NCI-H1105 treated with DMSO at 0.1 percent for 48 hours (cell line): ENCODE data around the gene DDN.

Source experiments
- DNase-seq: peaks from one replicate; lab custom pipeline; 2025; lab: John Stamatoyannopoulos, UW

DDN gene

DNA sequence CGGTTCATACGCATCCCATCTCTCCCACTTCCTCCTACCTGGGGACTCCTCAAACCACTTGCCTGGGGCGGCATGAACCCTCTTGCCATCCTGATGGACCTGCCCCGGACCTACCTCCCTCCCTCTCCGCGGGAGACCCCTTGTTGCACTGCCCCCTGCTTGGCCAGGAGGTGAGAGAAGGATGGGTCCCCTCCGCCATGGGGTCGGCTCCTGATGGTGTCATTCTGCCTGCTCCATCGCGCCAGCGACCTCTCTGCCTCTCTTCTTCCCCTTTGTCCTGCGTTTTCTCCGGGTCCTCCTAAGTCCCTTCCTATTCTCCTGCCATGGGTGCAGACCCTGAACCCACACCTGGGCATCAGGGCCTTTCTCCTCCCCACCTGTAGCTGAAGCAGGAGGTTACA, 17.4 kb downstream of the DDN start:
- no peak for DNase-seq

DNA sequence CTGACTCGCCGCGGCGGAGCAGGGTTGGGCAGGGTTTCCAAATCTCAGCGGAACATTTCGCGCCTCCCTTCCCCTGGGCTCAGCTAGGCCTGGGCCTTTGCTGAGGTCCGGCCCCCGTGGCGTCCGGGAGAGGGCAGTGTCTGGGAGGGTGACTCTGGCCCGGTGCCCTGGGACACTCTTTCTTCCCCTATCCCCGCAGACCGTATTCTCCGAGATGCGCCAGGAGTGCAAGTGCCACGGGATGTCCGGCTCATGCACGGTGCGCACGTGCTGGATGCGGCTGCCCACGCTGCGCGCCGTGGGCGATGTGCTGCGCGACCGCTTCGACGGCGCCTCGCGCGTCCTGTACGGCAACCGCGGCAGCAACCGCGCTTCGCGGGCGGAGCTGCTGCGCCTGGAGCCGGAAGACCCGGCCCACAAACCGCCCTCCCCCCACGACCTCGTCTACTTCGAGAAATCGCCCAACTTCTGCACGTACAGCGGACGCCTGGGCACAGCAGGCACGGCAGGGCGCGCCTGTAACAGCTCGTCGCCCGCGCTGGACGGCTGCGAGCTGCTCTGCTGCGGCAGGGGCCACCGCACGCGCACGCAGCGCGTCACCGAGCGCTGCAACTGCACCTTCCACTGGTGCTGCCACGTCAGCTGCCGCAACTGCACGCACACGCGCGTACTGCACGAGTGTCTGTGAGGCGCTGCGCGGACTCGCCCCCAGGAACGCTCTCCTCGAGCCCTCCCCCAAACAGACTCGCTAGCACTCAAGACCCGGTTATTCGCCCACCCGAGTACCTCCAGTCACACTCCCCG, 18.0 kb downstream of the DDN start:
- DNase-seq, result no peak

DNA sequence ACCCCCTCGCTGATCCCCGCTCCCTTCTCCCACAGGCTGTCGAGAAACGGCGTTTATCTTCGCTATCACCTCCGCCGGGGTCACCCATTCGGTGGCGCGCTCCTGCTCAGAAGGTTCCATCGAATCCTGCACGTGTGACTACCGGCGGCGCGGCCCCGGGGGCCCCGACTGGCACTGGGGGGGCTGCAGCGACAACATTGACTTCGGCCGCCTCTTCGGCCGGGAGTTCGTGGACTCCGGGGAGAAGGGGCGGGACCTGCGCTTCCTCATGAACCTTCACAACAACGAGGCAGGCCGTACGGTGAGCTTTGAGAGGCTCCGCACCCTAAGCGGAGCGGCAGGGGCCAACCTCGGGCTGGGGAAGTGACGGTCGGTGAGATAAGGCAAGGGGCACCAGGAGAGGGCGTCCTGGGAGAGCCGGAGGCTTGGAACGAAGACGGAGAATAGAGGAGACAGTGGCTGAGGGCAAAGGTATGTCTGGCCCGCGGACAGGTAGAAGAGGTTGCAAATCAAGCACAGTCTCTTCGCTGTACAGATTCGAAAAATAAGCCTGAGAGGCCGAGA, 18.7 kb downstream of the DDN start:
- no peak for DNase-seq

DNA sequence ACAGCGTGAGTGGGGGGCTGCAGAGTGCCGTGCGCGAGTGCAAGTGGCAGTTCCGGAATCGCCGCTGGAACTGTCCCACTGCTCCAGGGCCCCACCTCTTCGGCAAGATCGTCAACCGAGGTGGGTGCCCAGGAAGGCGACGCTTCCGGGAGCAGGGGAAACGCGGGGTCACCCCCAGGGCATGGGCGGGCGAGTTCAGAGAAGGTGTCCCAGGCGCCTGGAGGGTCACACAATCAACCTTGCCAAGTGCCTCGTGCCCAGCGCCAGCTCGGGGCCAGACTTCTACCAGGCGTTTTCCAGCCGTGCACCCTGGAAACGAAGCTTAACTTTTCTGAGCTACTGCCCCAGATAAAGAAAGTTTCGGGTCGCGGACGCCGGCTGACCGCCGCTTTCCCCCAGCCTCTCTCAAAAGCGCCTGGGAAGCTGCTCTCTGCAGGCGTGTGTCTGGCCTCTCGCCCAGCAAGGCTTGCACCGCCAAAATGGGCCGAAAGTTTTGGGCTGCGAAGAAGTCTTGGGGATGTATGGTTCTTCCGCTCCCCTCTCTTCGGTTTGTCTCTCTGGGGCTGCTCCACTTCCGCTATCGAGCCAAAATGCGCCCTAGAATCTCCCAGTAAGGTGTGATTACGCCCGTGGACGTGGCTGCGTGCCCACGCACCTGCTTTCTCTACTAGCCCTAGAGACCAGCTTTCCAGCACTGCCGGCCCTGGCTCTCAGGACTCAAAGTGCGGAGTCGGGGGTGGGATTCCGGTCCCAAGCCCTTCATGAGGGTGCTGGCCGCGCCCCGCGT, 19.4 kb downstream of the DDN start:
- DNase-seq, result no peak

DNA sequence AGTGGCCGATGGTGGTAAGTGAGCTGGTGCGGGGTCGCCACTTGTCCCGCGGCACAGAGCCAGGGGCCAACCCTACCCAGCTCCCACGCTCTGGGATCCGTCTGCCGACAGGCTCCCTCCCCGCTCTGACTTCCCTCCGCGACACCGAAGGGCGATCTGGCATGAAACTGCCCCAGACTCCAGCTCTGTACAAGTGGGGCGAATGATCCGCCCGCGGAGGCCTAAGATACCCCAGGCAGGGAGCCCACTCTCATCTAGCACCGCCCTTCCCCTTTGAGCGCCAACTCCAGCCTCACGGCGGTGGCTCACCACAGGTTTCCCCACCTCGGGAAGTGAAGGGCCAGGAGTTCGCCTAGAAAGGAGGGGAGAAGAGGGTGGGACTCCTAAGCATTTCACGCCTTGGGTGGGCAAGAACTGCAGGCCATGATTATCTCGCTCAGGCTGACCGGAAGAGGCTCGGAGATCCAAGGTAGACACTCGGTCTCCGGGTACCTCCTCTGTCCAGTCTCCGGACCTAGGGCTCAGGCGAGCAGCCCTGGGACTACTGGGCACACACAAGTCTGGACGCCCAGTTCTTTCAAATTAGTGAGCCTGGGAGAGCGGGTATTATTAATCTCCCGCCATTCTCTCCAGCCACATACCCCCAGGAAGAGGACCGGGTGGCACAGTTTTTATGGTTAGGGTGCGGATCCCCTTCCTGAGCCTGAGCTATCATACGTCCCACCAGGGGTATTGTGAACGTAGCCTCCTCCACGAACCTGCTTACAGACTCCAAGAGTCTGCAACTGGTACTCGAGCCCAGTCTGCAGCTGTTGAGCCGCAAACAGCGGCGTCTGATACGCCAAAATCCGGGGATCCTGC, 20.2 kb downstream of the DDN start:
- DNase-seq, result no peak

DNA sequence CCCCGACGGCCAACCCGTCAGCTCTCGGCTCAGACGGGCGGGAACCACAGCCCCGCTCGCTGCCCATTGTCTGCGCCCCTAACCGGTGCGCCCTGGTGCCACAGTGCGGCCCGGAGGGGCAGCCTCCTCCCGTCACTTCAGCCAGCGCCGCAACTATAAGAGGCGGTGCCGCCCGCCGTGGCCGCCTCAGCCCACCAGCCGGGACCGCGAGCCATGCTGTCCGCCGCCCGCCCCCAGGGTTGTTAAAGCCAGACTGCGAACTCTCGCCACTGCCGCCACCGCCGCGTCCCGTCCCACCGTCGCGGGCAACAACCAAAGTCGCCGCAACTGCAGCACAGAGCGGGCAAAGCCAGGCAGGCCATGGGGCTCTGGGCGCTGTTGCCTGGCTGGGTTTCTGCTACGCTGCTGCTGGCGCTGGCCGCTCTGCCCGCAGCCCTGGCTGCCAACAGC, 20.9 kb downstream of the DDN start, which contains the start of gene WNT1:
WNT1 (plus strand) TSS at position 32 of the 450 bp plus-strand sequence; CDS start at position 361, 329 bp downstream.
- DNase-seq, result no peak

DNA sequence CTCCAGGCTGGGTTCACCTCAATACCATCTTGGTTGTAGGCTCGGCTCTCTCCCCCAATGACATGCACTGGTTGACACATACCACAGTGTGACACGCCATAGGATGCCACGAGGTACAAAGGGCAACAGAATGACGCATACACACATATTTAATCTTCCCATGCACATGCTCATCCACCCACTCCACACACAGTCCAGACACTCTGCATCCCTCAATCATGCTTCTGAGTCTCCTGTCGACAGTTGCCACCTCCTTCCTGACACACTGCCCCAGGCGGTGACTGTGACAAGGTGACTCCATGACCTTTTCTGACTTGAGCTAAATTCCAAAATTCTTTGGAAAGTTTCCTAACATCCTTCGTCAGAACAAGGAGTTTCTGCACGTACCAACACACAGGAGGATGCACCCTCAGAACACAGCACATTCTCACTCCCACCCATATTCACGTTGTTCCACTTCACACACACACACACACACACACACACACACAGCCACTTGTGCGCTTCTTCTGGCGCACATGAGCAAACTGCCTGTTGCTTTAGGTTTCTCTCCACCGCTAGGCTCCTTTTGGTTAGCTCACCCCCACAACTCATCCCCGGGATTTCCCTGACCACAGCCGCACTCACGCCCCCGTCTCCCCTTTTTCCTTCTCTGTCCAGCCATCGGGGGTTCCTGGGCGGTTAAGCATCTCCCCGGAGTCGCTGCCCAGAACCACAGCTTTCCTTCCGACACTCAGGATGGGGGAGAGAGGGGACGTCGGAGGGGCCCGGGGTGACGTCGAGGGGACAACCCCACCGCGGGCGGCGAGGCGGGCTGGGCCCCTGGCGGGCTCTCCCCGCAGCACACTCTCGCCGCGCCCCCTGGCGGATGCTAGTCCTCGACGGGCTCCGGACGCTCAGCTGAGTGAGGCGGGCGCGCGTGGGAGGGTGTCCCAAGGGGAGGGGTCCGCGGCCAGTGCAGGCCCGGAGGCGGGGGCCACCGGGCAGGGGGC, 21.6 kb downstream of the DDN start:
- DNase-seq, result no peak

DNA sequence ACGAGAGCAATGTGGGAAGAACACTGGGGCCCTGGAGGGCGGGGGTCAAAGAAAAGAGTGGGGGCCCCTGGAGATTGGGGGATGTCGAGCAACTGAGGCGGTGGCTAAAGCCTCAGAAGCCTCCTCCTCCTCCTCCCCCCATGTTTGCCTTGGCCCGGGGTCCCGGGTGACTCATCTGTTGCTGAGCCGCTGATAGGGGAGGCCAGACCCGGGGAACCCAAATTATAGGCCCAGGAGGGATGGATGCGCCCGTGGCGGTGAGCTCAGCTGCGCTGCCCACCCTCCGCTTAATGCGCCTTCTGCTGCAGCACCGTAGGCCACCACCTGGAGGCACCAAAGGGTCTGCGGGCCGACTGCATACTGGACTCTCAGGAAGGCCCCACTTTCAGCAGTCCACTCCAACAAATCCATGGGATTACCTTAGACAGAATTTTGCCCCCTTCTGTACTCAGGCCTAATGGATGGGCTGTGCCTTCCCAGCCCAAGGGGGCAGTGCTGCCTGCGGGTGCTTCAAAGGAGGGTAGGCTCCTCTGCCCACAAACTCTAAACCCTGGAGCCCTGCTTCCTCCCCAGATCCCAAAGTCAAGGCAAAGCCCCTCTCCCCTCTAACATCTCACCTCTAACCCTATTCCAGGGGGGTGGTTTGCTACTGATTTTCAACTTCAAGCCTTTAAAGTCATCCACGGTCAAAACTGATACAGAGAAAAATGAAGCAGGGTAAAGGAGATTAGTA, 25.1 kb downstream of the DDN start:
- DNase-seq, result no peak

DNA sequence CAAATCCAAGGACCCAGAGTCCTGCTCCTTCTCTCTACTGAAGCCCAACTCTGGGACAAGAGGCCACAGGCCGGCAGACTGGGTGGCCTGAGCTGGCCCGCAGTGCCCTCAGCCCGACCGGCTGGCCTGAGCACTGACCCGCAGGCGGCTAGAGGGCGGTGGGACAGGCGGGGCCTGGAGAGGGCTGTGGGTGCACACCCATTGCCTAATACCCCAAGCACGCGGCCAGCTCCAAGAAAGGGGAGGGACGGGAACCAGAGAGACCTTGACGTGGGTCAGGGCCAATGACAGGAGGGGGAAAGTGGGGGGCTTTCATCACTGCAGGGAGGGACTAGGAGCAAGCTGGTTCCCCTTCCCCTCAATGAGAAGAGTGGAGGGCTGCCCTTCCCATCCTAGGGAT, 25.6 kb downstream of the DDN start:
- DNase-seq, result no peak

DNA sequence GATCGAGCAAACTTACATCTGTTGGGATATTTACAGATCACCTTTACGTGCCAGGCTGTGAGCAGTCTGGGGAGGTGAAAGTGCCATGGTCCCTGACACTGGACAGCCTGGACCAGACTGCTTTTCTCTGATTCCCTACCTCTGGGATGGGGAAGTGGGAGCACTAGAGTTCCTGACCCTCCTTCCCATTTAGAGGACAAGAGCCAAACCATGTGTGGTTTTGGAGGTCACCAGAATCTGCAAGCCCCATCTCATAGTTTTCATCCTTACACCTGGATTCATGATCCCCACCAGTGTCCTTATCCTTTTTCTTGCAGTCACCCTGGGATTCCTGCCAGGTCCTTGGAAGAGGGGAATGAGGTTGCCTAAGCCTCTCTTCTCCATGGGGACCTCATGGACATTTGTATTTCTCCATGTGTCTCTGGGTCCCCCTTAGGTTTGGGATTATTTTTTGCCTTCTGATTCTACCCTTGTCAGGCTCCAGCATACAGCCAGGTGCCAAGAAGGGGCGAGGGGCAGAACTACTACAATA, 26.2 kb downstream of the DDN start:
- DNase-seq, result no peak

DNA sequence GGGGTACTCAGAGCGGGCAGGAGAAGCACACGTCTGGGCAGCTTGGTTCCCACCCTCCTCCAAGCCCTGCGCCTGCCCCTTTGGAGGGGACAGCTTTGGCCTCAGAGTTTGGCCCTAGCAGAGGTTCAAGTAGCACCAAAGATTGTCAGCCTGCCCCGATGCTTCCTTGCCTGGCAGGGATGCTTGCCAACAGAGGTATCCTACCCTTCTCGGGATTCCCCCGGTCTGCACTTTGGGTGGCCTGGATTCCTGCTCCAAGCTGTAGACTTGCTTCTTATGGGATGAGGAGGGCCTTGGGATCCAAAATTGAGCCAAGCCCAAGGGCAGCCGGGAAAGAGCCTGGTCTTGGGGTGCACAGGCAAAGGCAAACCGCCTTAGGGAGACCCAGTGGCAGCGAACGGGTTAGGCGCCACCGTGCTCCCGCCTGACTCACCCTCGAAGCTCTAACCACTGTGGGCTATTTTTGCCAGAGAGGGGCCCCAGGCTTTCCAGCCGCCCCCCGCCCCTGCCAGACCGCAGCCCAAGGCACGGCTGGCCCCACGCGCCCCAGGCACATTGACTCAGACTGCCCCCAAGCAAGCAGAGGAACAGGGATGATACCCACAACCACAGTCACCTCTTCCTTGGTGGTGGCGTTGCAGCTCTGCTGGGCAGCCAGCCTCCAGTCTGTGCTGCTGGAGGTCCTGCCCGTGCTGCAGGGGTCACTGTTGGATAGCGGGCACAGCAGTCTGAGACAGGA, 26.8 kb downstream of the DDN start:
- DNase-seq, result no peak

DNA sequence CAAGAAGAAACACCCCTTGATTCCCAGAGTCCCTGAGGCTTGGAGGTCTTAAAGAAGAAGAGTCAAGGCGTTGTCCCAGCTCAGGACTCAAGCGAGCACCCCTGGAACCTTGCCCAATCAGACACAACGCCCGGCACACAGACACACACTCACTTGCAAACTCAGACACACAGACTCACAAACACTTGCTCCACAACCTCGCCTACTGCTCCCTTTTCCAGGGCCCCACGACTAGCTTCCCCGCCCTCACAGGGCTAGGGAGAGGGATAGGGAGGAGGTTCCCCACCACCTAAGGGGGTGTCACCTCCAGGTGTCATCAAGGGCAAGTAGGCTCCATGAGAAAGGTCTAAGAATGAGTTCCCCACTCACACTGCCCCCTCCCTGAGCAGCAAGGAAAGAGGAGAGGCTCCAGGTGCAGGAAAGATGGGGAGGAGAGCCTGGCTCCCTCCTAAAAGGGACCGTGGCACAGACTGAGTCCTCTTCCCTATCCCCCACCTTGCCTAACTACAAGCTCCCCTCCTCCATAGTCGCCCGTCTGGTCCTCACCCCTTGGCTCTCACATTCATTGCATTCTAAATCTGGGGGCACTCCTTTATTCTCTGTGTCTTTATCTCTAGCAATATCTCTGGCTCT, 28.4 kb downstream of the DDN start:
- no peak for DNase-seq

DNA sequence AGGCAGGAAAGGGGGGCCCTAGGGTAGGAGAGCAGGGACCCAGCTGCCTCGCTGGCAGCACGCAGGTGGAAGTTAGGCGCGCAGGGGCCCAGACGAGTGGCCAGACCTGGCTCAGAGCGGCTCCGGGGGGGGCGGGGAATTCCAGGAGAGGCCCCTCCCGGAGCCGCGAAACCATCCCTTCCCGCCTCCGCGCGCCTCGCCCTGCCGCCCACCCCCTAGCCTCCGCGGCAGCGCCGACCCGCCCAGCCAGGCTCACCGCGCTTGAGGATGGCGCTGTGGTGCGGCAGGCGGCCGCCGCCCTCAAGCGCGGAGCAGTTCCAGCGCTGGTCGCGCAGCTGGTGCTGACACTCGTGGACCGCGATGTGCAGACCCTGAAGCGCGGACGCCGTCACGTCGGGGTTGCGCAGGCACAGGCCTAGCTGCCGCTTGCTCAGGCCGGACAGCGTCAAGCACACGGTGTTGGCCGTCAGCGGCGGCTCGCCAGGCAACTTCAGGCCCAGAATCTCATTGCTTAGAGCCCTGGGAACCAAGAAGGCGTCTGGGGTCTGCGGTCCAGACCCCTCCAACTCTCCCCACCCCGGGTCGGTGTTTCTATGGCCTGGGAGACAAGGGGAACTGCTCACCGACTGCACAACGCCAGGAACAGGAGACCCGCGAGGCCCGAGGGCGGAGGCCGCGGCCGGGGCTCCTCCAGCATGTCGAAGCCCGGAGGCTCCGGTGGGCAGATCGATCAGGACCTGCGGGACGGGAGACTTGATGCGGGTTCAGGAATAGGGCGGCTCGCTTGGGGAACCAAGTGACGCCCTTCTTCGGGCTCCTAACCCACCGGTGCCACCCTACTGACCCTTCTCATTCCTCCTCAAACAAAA, 29.1 kb downstream of the DDN start:
- no peak for DNase-seq

DNA sequence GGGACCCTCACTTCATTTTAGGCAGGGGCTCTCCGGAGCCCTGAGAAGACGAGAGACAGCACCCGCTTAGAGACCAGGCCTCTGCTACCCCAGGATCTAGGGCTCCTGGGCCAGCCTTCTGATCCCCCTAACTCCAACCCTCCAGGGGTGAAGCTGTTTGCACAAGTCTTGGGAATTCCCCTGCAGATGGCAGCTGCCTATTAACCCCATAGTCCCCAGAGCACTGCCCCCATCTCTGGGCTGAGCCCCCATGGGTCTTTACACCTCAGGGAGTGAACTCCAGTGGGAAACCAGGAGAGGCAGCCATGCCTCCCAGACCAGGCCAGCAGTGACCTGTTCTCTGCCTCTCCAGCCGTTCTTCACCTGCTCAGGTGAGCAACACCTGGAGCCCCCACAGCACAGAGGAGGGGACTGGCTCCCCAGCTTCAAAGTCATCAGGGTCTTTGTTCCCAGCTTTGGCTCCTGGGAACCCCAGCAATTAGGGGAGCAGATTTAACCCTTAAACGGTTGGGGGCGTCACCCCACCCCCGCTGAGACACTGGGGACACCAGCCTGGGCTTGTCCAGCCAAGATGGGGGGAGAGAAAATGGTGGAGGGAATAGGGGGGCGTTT, 29.9 kb downstream of the DDN start:
- DNase-seq, result no peak

DNA sequence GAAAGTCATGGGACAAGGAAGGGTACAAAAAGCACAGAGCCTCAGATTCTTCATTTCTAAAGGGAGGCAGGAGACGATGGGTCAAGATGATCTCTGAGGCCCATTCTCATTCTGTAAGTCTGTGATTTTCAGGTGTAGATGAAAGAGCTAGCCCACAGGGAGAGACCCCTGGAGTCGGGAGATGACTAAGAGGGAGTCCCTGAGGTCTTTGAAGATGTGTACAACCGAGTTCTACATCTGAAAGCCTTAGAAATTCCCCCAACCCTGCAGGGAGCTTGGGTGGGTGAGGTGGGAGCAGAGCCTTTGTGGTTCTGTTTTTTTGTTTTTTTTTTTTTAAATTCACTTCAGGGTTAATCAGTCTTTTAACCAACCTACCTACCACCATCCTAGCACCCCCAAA, 30.7 kb downstream of the DDN start:
- DNase-seq, result no peak

DNA sequence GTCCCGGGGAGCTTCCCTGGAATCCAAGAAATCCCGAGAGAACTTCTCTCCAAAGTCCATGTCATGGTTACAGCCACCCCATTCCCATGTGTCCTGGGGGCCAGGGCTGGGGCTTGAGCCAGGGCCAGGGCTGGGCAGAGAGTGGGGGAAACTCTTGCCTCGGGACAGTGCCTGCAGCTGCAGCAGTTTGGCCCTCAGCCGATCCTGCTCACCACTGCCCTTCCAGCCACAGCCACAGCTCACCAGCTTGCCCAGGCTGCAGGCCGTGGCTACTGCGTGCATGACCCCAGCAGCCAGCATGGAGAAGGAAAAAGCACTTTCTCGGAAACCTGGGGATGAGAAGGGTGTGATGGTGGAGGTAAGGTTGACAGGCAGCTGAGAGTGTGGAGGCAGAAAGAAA, 31.2 kb downstream of the DDN start:
- no peak for DNase-seq
